Measurements from ENCODE around the gene SPRR2E.

DNA sequence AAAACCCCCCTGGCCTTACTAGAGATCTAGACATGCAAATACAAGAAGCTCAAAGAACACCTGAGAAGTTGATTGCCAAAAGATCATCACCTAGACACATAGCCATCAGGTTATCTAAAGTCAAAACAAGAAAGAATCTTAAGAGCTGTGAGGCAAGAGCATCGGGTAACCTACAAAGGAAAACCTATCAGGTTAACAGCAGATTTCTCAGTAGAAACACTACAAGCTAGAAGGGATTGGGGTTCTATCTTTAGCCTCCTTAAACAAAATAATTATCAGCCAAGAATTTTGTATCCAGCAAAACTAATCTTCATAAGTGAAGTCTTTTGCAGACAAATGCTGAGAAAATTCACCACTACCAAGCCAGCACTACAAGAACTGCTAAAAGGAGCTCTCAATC lies 31.2 kb upstream of the SPRR2E start:
- TF ChIP-seq, protein P1, sequence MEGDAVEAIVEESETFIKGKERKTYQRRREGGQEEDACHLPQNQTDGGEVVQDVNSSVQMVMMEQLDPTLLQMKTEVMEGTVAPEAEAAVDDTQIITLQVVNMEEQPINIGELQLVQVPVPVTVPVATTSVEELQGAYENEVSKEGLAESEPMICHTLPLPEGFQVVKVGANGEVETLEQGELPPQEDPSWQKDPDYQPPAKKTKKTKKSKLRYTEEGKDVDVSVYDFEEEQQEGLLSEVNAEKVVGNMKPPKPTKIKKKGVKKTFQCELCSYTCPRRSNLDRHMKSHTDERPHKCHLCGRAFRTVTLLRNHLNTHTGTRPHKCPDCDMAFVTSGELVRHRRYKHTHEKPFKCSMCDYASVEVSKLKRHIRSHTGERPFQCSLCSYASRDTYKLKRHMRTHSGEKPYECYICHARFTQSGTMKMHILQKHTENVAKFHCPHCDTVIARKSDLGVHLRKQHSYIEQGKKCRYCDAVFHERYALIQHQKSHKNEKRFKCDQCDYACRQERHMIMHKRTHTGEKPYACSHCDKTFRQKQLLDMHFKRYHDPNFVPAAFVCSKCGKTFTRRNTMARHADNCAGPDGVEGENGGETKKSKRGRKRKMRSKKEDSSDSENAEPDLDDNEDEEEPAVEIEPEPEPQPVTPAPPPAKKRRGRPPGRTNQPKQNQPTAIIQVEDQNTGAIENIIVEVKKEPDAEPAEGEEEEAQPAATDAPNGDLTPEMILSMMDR (IDR thresholded peaks at IDR 0.05) = no peak
- TF ChIP-seq EP300 (IDR thresholded peaks at IDR 0.05) = no peak

All from tibial nerve (tissue), 4 donors.